Activated T-cell treated with anti-CD3 and anti-CD28 coated beads, Interleukin-2, amount 50 U/mL, for 48 hours (primary cell): Measurements from ENCODE around the gene CEACAM16.
"Not testable (repeated sequence)": the region's sequence is repeated elsewhere in the genome, so short reads cannot be mapped to it uniquely, and the experiment has no call there.

Experiments used
- DNase-seq, 2 experiments: peaks; one replicate each; pipeline ENCODE4 v3.0.0-alpha.2; 2020

The CEACAM16 gene

DNA sequence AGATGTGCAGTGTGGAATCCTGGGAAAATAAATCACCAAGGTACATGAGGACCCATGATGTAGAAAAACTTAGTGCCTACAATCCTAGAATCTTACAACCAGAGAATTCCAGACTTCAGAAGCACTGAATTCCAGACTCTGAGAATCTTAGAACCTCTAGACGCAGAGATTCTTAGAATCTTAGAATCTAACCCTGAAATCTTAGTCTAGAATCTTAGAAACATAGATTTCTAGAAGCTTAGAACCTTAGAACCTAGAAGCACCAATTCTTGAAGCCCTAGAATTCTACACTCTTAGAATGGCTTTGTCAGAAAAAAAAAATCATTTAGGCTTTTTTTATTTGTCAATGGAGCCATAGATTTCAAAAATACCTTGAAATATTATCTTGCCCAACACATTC lies 6.0 kb downstream of the CEACAM16 start:
- DNase-seq: no peak

DNA sequence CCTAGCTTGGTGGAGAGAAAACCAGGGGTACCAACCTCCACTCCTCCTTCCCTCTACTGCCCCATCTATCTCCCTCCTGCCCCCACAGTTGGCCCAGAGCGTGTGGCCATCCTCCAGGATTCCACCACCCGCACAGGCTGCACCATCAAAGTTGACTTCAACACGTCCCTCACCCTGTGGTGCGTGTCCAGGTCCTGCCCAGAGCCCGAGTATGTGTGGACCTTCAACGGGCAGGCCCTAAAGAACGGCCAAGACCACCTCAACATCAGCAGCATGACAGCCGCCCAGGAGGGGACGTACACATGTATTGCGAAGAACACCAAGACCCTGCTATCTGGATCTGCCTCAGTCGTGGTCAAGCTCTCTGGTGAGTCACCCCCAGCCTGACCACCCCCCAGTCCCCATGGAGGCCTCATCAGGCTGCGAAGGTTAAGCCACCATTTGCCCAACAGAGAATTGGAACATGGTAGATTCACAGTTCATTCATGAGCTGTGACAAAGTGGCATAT lies 6.6 kb downstream of the CEACAM16 start:
- DNase-seq: no peak

DNA sequence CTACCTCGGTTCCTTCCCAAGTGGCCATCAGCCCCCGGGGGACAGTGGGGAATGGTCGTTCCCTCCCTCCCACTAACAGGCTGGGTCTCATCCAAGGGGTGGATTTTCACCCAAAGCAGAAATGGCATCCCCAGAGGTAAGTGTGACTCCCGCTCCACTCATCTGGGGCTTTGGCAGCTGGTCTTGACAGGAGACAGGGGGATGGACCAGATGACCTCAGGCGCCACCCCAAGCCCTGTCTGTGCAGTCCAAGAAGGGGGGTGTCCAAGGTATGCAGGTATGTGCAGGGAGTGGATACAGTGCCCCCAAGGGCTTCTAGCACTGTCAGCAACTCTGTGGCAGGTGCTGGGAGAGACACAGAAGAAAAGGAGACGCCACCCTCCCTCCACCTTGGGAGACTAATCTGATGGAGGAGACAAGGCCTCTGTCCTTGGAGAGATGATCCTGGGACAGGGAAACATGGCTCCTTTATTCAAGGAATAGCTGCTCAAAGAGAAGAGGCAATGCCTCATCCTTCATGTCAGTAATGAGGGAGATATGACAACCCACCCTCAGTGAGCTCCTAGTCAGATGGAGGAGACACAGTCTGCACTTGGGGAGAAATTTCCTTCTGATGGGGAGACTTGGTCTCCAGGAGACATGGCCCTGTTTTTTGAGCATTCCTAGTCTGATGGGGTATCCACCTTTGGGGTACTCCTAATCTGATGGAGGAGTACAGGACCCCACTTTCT lies 7.7 kb downstream of the CEACAM16 start:
- DNase-seq: no peak

DNA sequence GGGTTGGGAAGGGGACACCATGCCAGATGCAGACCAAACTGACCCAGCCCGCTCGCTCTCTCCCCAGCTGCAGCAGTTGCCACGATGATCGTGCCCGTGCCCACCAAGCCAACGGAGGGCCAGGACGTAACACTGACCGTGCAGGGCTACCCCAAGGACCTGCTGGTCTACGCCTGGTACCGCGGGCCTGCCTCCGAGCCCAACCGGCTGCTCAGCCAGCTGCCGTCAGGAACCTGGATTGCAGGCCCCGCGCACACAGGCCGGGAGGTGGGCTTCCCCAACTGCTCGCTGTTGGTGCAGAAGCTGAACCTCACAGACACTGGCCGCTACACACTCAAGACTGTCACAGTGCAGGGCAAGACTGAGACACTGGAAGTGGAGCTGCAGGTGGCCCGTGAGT lies 8.8 kb downstream of the CEACAM16 start:
- DNase-seq: no peak

DNA sequence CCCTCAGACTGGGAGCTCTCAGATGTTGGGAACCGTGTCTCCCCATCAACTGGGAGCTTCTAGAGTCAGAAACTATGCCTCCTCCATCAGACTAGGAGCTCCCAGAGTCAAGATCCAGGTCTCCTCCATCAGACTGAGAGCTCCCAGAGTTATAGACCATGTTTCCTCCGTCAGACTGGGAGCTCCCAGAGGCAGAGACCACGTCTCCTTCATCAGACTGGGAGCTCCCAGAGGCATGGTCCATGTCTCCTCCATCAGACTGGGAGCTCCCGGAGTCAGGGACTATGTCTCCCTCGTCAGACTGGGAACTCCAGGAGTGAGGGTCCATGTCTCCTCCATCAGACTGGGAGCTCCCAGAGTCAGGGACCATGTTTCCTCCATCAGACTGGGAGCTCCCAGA lies 10.0 kb downstream of the CEACAM16 start:
- DNase-seq: no peak

DNA sequence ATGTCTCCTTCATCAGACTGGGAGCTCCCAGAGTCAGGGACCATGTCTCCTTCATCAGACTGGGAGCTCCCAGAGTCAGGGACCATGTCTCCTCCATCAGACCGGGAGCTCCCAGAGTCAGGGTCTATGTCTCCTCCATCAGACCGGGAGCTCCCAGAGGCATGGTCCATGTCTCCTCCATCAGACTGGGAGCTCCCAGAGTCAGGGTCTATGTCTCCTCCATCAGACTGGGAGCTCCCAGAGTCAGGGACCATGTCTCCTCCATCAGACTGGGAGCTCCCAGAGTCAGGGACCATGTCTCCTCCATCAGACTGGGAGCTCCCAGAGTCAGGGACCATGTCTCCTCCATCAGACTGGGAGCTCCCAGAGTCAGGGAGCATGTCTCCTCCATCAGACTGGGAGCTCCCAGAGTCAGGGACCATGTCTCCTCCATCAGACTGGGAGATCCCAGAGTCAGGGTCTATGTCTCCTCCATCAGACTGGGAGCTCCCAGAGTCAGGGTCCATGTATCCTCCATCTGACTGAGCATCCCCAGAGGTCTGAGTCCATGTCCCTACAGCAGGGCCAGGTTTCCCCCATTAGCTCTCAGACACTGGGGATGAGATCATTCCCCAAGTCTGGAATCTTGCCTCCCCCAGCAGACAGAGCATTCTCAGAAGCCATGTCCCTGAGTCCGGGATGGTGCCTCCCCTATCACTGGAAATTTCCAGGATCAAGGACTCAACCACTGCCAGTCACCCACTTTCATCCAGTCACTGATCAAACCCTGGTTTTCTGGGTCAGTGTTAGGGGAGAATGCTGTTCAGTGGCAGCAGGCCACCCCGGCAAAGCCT lies 10.7 kb downstream of the CEACAM16 start:
- not testable (repeated sequence) for DNase-seq

DNA sequence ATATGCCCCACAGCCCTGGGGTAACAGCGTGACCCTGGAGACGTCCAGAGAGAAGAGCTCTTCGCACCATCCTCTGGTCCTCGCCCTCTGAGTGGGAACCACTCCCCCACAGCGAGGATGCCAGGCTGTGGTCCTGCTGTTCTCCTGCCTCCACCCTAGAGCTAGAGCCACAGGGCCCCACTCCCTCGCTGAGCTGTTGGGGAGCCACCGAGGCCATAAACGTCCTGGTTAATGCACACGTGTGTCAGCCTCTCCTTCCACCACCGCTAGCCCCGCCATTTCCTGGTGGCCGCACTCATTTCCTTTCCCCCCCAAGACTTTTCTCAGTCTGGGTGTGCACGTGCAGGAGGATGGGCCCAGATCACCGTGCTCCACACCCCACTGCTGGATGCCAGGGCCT lies 11.5 kb downstream of the CEACAM16 start:
- no peak for DNase-seq

DNA sequence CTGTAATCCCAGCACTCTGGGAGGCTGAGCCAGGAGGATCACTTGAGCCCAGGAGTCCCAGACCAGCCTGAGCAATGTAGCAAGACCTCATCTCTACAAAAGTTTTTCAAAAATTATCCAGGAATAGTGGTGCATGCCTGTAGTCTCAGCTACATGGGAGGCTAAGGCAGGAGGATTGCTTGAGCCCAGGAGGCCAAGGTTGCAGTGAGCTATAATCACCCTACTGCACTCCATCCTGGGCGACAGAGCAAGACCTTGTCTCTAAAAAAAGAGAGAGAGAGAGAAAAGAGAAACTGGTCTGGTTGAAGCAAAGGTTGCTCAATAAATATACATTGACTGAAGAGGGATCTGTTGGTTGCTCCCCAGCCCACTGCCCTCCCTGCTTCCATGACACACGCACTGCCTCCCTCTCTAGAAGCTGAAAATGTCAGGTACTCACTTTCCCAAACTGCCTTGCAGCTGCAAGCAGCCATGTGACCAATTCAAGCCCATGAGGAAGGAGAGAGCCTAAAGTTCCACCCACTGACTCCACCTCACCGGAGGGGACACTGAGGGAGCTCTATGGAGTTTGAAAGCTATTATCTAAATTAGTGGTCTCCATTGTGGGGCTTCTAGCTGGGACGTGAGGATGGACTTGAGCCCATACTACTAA lies 14.0 kb downstream of the CEACAM16 start:
- DNase-seq: no peak

DNA sequence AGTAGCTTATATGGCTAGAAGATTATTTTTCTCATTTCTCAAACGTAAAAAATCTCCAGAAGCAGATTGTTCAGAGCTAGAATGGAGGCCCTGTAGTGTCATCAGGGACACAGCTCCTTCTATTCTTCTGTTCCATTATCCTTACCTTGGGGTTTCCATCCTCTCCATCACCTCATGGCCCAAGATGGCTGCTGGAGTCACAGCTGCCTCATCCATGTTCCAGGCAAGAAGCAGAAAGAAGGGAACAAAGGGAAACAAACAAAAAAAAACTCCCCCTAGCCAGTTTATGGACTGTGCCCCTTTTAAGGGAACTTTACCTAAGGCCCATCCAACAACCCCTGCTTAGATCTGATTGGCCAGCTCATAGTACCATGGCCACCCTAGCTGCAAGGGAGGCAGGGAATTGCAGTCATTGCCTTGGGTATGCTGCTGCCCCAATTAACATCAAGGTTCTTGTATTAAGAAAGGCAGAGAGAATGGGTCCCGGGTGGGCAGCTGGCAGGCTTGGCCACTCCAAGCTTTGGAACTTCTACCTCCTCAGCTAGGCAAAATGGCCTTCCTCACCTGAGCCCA lies 15.7 kb downstream of the CEACAM16 start:
- no peak for DNase-seq

DNA sequence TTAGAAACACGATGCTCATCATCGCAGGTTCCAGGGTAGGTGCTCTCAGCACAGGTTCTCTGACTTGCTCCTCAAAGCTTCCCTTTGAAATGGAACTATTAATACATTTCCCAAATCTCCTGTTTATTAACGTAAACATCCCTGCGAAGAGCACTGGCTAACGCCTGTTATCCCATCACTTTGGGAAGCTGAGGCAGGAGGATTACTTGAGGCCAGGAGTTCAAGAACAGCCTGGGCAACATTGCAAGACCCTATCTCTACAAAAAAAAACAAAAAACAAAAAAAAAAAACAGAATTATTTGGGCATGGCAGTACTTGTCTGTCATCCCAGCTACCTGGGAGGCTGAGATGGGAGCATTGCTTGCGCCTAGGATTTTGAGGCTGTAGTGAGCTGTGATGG lies 18.7 kb downstream of the CEACAM16 start:
- no peak for DNase-seq

DNA sequence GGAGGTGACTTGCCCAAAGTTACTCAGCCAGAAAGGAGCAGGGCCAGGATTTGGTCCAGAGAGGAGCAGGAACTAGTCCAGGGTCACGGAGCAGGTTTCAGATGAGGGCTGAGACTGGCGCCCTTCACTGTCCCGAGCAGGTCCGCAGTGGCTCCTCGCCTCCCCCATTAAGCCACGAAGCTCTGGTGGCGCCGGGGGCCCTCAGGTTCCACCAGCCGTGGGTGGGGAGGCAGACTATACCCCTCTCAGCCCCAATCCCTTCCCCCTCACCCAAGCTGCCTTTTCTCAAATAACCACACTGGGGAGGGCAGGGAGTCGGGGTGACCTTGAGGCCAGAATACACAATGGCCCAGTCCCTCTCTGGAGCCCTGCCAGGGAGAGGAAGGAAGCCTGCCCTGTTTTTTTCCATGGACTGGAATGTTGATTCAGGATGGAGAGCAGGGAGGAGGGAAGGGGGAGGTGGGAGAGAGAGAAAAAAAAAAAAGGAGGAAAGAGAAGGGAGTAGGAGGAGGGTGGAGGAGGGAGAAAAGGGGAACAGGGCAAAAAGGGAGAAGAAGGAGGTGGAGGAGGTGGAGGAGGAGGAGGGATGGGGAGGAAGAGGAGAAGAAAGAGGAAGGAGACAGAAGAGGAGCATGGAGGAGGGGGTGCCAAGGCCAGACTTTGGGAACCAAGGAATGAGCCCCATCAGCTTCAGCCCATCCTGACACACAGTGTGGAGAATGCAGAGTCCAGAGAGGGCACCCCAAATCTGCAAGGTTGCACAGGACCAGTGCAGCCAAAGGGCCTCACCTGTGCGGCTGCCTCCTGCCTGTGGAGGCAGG lies 19.7 kb downstream of the CEACAM16 start:
- no peak for DNase-seq

DNA sequence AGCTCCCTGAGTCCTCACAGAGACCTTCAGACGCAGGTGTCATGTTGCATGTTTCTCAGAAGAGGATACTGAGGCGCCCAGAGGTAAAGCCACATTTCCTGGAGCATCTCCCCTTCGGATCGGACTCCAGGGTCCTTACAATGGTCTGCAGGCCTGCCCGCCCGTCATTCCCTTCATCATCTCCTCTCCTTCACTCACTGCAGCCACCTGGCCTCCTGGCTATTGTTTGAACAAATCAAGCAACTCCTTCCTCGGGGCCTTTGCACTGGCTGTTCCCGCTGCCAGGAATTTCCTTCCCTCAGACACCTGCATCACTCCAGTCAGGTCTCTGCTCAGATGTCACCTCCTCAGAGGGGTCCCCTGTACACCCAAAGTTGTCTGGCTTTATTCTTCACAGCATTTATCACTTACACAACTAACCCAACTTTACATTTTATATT lies 20.3 kb downstream of the CEACAM16 start:
- DNase-seq: no peak

DNA sequence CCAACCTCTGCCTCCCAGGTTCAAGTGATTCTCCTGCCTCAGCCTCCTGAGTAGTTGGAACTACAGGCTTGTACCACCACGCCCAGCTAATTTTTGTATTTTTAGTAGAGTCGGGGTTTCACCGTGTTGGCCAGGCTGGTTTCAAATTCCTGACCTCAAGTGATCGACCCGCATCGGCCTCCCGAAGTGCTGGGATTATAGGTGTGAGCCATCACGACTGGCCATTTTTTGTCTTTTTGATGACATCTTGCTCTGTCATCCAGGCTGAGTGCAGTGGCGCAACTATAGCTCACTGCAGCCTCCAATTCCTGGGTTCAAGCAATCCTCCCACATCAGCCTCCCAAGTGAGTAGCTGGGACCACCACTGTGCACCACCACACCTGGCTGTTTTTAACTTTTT lies 21.4 kb downstream of the CEACAM16 start:
- not testable (repeated sequence) for DNase-seq

DNA sequence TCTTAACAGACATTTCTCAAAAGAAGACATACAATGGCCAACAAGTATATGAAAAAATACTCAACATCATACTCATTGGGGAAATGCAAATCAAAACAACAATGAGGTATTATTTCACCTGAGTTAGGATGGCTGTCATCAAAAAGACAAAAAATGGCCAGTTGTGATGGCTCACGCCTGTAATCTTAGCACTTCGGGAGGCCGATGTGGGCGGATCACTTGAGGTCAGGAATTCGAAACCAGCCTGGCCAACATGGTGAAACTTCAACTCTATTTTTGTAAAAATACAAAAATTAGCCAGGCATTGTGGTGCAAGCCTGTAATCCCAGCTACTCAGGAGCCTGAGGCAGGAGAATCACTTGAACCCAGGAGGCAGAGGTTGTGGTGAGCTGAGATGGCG lies 22.0 kb downstream of the CEACAM16 start:
- DNase-seq: no peak

DNA sequence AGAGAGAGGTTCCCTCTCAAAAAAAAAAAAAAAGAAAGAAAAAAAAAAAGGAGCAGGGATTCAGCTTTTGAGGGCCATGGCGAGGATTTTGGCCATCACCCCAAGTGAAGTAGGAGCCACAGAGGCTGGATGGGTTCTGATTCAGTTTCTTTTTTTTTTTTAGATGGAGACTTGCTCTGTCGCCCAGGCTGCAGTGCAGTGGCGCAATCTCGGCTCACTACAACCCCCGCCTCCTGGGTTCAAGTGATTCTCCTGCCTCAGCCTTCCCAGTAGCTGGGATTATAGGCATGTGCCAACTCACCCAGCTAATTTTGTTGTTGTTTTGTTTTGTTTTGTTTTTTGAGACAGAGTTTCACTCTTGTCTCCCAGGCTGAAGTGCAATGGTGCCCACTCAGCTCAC lies 22.4 kb downstream of the CEACAM16 start:
- DNase-seq: not testable (repeated sequence)

DNA sequence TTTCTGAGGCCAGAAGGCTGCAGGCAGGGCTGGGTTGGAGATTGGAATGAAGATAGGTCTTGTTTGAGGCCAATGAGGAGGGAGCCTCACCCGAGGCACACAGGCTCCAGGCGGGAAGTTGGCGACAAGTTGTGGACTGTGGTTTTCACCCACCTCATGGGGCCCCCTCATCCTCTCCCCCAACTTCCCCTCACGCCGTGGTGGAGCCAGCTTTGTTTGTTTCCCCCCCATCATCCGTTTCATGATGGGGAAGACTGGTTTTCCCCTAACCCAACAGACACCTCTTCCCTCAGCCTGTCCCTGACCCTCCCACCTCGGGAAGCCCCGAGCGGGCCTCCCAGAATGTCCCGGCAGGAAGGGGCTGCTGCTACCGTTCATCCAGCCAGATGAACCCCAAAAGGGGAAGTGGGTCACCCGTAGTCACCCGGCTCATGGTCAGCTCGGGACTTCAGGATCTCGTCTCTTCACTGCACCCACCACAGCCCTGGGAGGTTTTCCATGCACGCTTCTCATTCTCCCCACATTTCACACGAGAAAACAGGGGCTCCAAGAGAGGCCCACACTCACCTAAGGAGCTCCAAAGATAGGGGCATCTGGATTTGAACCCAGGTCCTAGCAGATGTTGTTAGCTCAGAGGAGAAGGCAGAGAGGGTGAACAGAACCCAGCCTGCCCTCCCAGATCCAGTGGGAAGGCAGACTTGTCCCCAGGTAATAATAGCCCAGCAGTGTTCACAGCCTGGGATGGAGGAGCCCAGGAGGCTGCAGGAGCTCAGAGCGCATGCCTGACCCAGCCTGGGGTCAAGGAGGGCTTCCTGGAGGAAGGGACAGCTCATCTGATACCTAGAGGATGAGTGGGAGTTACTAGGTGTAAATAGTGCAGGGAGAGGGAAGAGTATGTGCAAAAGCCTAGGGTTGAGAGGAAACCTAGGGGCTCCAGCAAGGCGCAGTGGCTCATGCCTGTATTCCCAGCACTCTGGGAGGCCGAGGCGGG lies 23.5 kb downstream of the CEACAM16 start:
- peak in 1 of 2 experiments; percentile 27 for DNase-seq

DNA sequence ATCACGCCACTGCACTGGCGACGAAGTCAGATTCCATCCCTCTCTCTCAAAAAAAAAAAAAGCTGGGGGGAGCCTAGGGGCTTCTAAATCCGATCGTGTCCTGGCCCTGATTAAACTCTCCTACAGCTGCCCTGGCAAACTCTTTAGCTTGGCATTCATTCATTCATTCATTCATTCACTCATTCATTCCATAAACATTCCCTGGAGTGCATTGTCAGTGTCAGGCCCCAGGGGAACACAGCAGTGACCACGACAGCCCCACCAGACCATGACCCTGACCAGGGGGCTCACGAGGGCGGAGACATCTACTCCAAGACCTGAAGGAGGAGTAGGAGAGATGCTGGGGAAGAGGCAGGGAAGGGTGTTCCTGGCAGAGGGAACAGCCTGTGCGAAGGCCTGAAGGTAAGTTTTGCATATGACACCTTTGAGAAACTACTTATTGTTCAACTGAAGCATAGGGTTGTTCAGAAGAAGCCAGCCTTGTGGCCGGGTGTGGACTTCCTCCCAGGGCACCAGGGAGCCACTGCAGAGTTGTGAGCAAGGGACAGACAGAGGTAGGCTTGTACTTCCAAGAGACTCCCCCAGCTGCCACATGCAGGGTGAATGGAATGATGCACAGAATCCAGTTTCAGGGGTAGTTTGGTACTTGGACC lies 24.5 kb downstream of the CEACAM16 start:
- no peak for DNase-seq

DNA sequence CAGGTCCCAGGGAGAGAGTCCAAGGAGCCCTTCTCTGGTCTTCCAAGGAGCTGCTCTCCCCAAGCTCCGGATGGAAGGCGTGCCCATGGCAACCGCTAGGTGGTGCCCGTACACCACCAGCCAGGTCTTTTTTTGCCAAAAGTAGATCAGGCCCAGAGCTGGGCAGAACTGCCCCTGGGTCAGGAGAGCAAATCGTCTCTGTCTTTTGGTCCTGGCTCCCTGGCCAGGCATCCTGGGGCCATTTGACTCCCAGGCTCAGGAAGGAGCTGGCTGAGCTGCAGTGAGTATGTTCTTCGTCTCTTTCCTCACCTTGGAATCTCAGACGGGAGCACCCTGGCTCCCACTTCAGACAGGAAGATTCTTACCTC lies 25.0 kb downstream of the CEACAM16 start:
- peak; percentile 87 to 90 for DNase-seq

DNA sequence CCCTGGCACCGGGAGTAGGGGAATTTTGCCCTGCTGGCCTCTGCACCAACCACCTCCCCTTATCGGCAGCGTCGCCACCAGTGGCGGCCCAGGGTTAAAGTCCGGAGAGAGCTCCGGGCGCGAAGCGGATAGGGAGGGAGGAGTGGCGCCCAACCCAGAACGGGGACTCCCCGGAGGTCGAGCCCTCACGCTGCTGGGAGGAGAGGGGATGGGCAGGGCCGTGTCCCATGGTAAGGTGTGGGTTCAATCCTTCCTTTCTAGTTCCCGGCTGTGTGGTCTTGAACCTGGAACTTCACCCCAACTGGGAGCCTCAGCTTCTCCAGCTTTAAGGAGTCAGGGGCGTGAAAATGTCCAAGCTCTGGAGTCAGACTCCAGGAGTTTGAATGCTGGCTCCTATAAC lies 26.3 kb downstream of the CEACAM16 start:
- DNase-seq: no peak

DNA sequence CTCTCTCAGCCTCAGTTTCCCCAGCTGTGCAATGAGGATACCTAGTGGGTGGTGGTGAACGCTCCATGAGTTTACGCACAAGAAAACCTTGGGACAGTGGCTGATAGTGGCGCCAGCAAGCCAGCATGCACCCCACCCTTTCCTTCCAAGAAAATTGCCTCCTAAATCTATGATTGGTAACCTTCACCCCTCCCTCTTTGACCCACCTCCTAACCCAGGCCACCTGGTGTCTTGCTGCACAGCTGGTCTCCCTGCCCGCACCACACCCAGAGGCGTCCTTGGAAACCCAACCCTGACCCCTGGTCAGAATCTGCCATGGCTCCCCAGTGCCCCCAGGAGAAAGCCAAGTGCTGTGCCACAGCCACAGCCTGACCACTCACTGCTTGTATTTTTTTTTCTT lies 26.7 kb downstream of the CEACAM16 start:
- no peak for DNase-seq

DNA sequence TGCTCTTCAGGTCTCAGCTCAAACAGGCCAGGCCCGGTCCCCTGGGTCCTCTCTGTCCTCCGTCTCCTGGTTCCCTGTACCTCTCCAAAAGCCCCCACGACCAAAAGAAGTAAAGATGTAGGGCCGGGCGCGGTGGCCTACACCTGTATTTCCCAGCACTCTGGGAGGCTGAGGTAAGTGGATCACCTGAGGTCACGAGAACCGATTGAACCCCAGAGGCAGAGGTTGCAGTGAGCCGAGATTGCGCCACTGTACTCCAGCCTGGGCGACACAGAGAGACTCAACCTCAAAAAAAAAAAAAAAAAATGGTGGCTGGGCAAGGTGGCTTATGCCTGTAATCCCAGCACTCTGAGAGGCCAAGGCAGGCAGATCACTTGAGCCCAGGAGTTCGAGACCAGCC lies 27.5 kb downstream of the CEACAM16 start:
- no peak for DNase-seq
